Adrenal gland (tissue), 19 donors: ENCODE data around the gene PKN2. TPM values are rescaled to one million over a fixed set of nuclear protein-coding genes. Genes with fewer than 3 reads are reported as not detected.

Experiments
- DNase-seq, 7 donors: peaks; one replicate each; pipeline ENCODE4 v3.0.0-alpha.2; 2019 to 2020
- H3K27ac ChIP-seq, 5 donors: fragments of 200-600 bp; sonication (generic) in 4 of 5; 1 replicate in 3 of 5; 2 replicates in 2 of 5; pipeline versions ENCODE4 v1.5.1 to v1.8.0; 2016 to 2020; ENCODE audit warnings: mild to moderate bottlenecking in 1 of 5
- H3K27me3 ChIP-seq: fragments of 200-600 bp; 2 replicates; pipeline ENCODE4 v1.8.0; 2021
- H3K36me3 ChIP-seq, 2 donors: fragments of 200-600 bp; replicated peaks in 1 of 2; 1 replicate in 1 of 2; 2 replicates in 1 of 2; pipeline versions ENCODE4 v1.5.1 to v1.8.0; 2018 to 2022
- H3K4me1 ChIP-seq, 2 donors: fragments of 200-600 bp; replicated peaks in 1 of 2; 1 replicate in 1 of 2; 2 replicates in 1 of 2; pipeline versions ENCODE4 v1.5.1 to v1.8.0; 2018 to 2021
- H3K4me3 ChIP-seq, 4 donors: fragments of 200-600 bp; sonication (generic) in 3 of 4; one replicate each; pipeline ENCODE4 v1.5.1; 2016 to 2018
- H3K9me3 ChIP-seq, 3 donors: fragments of 200-600 bp; sonication (generic) in 1 of 3; replicated peaks in 1 of 3; 1 replicate in 2 of 3; 2 replicates in 1 of 3; pipeline versions ENCODE4 v1.5.1 to v1.8.0; 2016 to 2021
- CTCF ChIP-seq, 6 experiments: fragments of 450-650 bp in 4 of 6; fragments of 200-600 bp in 2 of 6; sonication (generic) in 1 of 6; IDR thresholded peaks; 1 replicate in 5 of 6; 2 replicates in 1 of 6; pipeline versions ENCODE4 v1.5.1 to v1.8.0; 2016 to 2021; ENCODE audit warnings: antibody characterized with exemption in 6 of 6, mild to moderate bottlenecking in 2 of 6, moderate library complexity in 1 of 6
- POLR2A ChIP-seq, 2 donors: fragments of 450-650 bp; IDR thresholded peaks; one replicate each; pipeline ENCODE4 v1.6.1; 2017; ENCODE audit warnings: antibody characterized with exemption in 2 of 2, mild to moderate bottlenecking in 2 of 2, moderate library complexity in 1 of 2
- WGBS, 4 donors: extraction: QIAGEN DNeasy Blood & Tissue Kit in 2 of 4; methylation state at CpG; one replicate each; pipeline versions ENCODE4 v1.1.5 to v1.1.7; 2013 to 2017; 5-methylcytosine and 5-hydroxymethylcytosine counted together
- intact Hi-C, 2 donors: fragments of 100-400 bp; cut with DNase I; formaldehyde crosslinking; loops; one replicate each; pipeline versions ENCODE4 v1.14.1 to v1.15.0; 2022 to 2023
- long read RNA-seq, 10 donors: library from polyadenylated mRNA in 3 of 10; unstranded in 2 of 10; stranded (forward) in 1 of 10; transcript quantifications; one replicate each; pipeline ENCODE4 v2.0.0 and lab custom pipeline, GENCODE V29; 2021 to 2026
- polyA plus RNA-seq, 3 donors: library from polyadenylated mRNA; stranded (reverse); fragments of 200-250 nt in 2 of 3; fragments of 350-450 nt in 1 of 3; fragmentation: Illumina TruSeq in 1 of 3; extraction: RNeasy Lipid Tissue Mini Kit (QIAGEN cat#74804) in 1 of 3; gene quantifications; one replicate each; pipeline ENCODE4 v1.2.3, GENCODE V29; 2013 to 2014
- total RNA-seq, 9 donors: library from RNA; depleted of rRNA in 4 of 9; stranded (reverse); fragments of >200 nt in 4 of 9; fragments of 120-200 nt in 1 of 9; fragmentation: NEBNext Ultra II Directional in 1 of 9; extraction: Animal tissue kit (Norgen Biotek cat#: 25700) in 1 of 9; gene quantifications; one replicate each; pipeline versions ENCODE4 v1.1.0 to v1.2.4, GENCODE V29; 2013 to 2023
- donor health status: healthy with polysubstance abuse.
- donor health status: Bipolar disorder and iron deficiency.
- donor health status: DM: yes; HTN: yes; CAD: no.
- donor health status: DM: no; HTN: no; CAD: no.
- donor health status: DM: no; HTN: no; CAD: no.
- donor health status: DM: yes; HTN: yes; CAD: no.

Gene PKN2
- total RNA-seq (10 to 100 TPM; 20.4 to 49.4 (median 45.4) TPM), polyA plus RNA-seq (10 to 100 TPM; 10.9 to 28.8 (median 13.2) TPM)
- long read RNA-seq, donor 1, full-length matches to known transcripts = 4 of 31 reads
- long read RNA-seq, donor 1, partial matches to known transcripts = 27 of 31 reads
- long read RNA-seq, donor 1, other reads (novel, unspliced or antisense) = 0 of 31 reads
- long read RNA-seq, donor 2, full-length matches to known transcripts = 4 of 4 reads
- long read RNA-seq, donor 2, partial matches to known transcripts = 0 of 4 reads
- long read RNA-seq, donor 2, other reads (novel, unspliced or antisense) = 0 of 4 reads
- long read RNA-seq, donor 3, full-length matches to known transcripts = 2 of 8 reads
- long read RNA-seq, donor 3, partial matches to known transcripts = 6 of 8 reads
- long read RNA-seq, donor 3, other reads (novel, unspliced or antisense) = 0 of 8 reads
- long read RNA-seq, donor 4, full-length matches to known transcripts = 1 of 21 reads
- long read RNA-seq, donor 4, partial matches to known transcripts = 15 of 21 reads
- long read RNA-seq, donor 4, other reads (novel, unspliced or antisense) = 5 of 21 reads
- long read RNA-seq, donor 5, full-length matches to known transcripts = 8 of 16 reads
- long read RNA-seq, donor 5, partial matches to known transcripts = 2 of 16 reads
- long read RNA-seq, donor 5, other reads (novel, unspliced or antisense) = 6 of 16 reads
- long read RNA-seq, donor 6, full-length matches to known transcripts = 1 of 16 reads
- long read RNA-seq, donor 6, partial matches to known transcripts = 11 of 16 reads
- long read RNA-seq, donor 6, other reads (novel, unspliced or antisense) = 4 of 16 reads
- long read RNA-seq, donor 7, partial matches to known transcripts = 0 of 1 reads
- long read RNA-seq, donor 7, other reads (novel, unspliced or antisense) = 0 of 1 reads
- long read RNA-seq, donor 8, full-length matches to known transcripts = 2 of 13 reads
- long read RNA-seq, donor 8, partial matches to known transcripts = 11 of 13 reads
- long read RNA-seq, donor 8, other reads (novel, unspliced or antisense) = 0 of 13 reads
- long read RNA-seq, donor 9, full-length matches to known transcripts = 7 of 13 reads
- long read RNA-seq, donor 9, partial matches to known transcripts = 6 of 13 reads
- long read RNA-seq, donor 9, other reads (novel, unspliced or antisense) = 0 of 13 reads
- long read RNA-seq, donor 10, full-length matches to known transcripts = 1 of 14 reads
- long read RNA-seq, donor 10, partial matches to known transcripts = 13 of 14 reads
- long read RNA-seq, donor 10, other reads (novel, unspliced or antisense) = 0 of 14 reads

GRCh38 chr1:88683541-88684481 lies at the start of gene PKN2:
TSS of gene PKN2 (plus strand) at chr1:88684273. CDS start at chr1:88684581, 308 bp downstream.
- Histone ChIP-seq H3K27me3 (no peaks in the 10 kb centered on the region), H3K9me3 (no peaks in the 10 kb centered on the region), H3K36me3 (no peaks in the 10 kb centered on the region), H3K4me3 (peak within 1 kb of the TSS; percentile 54 to 96 (median 74)), H3K27ac (peak within 1 kb of the TSS; percentile 76 to 97 (median 93)), H3K4me1 (peaks cover 7 to 31% of the 10 kb centered on the region in 2 donors)
- TF ChIP-seq POLR2A (IDR thresholded peaks at IDR 0.05) (peak; percentile 88 to 97), CTCF (IDR thresholded peaks at IDR 0.05) (peak in 5 of 6 experiments; percentile 15 to 32 (median 24))
- peak; percentile 97 to 98 (median 98) for DNase-seq
- intact Hi-C loops = no loop called here
- WGBS, 4 donors = 0 to 1% (median 1%) methylated on average over 41 to 66 of the region's 66 CpGs

- Histone ChIP-seq H3K9me3 (peaks cover 0 to 7% (median 0%) of the 10 kb centered on the region in 3 donors), H3K27me3 (no peaks in the 10 kb centered on the region), H3K4me1 (no peaks in the 10 kb centered on the region), H3K27ac (no peak overlapping the region), H3K4me3 (no peak overlapping the region), H3K36me3 (no peaks in the 10 kb centered on the region)
- no peak for TF ChIP-seq POLR2A (IDR thresholded peaks at IDR 0.05)
- WGBS, 4 donors = 76 to 96% (median 85%) methylated on average over 1 of the region's 1 CpG
- DNase-seq = no peak
- intact Hi-C loops = no loop called here
These were observed 49.5 kb upstream of the PKN2 start for GRCh38 chr1:88634538-88634937.

GRCh38 chr1:88640060-88640459 lies 44.0 kb upstream of the PKN2 start:
- WGBS, 4 donors = 79 to 87% (median 81%) methylated on average over 1 of the region's 1 CpG

More at GRCh38 chr1:88640060-88640459, 44.0 kb upstream of the PKN2 start:
- no peaks in the 10 kb centered on the region for H3K4me1 ChIP-seq
- H3K4me3 ChIP-seq = no peak overlapping the region
- no peak for TF ChIP-seq POLR2A (IDR thresholded peaks at IDR 0.05)
- no peak for TF ChIP-seq CTCF (IDR thresholded peaks at IDR 0.05)
- no peak for DNase-seq
- no peaks in the 10 kb centered on the region for H3K27me3 ChIP-seq
- no peak overlapping the region for H3K27ac ChIP-seq
- intact Hi-C loops = no loop called here
- no peaks in the 10 kb centered on the region for H3K9me3 ChIP-seq
- no peaks in the 10 kb centered on the region for H3K36me3 ChIP-seq
